IMR-90 (cell line): Measurements from ENCODE around the gene FARS2. TPM values are rescaled to one million over a fixed set of nuclear protein-coding genes. Genes with fewer than 3 reads are reported as not detected.

Experiments used
- ATAC-seq: fragments of 200-7000 bp; cut with Tn5 transposase; 2 replicates; pipeline ENCODE4 v1.9.1; 2020; ENCODE audit warnings: low read depth, mild to moderate bottlenecking, moderate library complexity
- BruUV-seq: library from RNA; stranded (reverse); fragments of 400-500 nt; replicated peaks from 2 replicates; lab custom pipeline; 2021; lab: Mats Ljungman, UMichigan
- CTCF ChIA-PET: fragments of 300-600 bp; formaldehyde crosslinking; extraction: SDS; loops from one replicate; lab custom pipeline; 2021; ENCODE audit warnings: antibody characterized with exemption; lab: Yijun Ruan, JAX
- POLR2A ChIA-PET: fragments of 300-600 bp; sonication (Branson Sonifier 250); formaldehyde crosslinking; loops from one replicate; lab custom pipeline; 2022; ENCODE audit warnings: antibody characterized with exemption; ENCODE audit not compliant: unreplicated experiment; lab: Charles Lee
- DNase-seq: peaks from one replicate; pipeline ENCODE4 v3.0.0; 2013
- H2AFZ ChIP-seq: replicated peaks from 2 replicates; pipeline ENCODE3; 2013; ENCODE audit warnings: low read length, mild to moderate bottlenecking; ENCODE audit not compliant: poor library complexity
- H2AK5ac ChIP-seq: 2 replicates; pipeline ENCODE4 v1.6.1; 2013; ENCODE audit warnings: low read depth, low read length, inconsistent platforms
- H2AK9ac ChIP-seq: replicated peaks from 2 replicates; pipeline ENCODE3; 2013; ENCODE audit warnings: mild to moderate bottlenecking, low read depth, low read length, moderate library complexity; ENCODE audit not compliant: poor library complexity
- H2BK120ac ChIP-seq: 2 replicates; pipeline ENCODE4 v1.6.1; 2013; ENCODE audit warnings: low read depth, low read length, inconsistent platforms
- H2BK15ac ChIP-seq: 3 replicates; pipeline ENCODE4 v1.6.1; 2013; ENCODE audit warnings: low read depth, low read length, inconsistent platforms
- H2BK20ac ChIP-seq: 2 replicates; pipeline ENCODE4 v1.6.1; 2013; ENCODE audit warnings: low read depth, mild to moderate bottlenecking, inconsistent platforms, low read length, moderate library complexity
- H2BK5ac ChIP-seq: 2 replicates; pipeline ENCODE4 v1.6.1; 2013; ENCODE audit warnings: mild to moderate bottlenecking, low read depth, low read length, inconsistent platforms; ENCODE audit not compliant: poor library complexity, severe bottlenecking
- H3K14ac ChIP-seq: replicated peaks from 2 replicates; pipeline ENCODE4 v1.6.1; 2013; ENCODE audit warnings: low read depth, low read length, inconsistent platforms
- H3K18ac ChIP-seq: 2 replicates; pipeline ENCODE4 v1.6.1; 2013; ENCODE audit warnings: low read depth, low read length, control low read depth
- H3K23ac ChIP-seq: 2 replicates; pipeline ENCODE4 v1.6.1; 2013; ENCODE audit warnings: low read depth, low read length, inconsistent platforms
- H3K27ac ChIP-seq: 2 replicates; pipeline ENCODE4 v1.5.1; 2013; ENCODE audit warnings: mild to moderate bottlenecking, control low read depth, low read length; ENCODE audit not compliant: insufficient read depth
- H3K27me3 ChIP-seq: 2 replicates; pipeline ENCODE4 v1.6.1; 2013; ENCODE audit warnings: low read length; ENCODE audit not compliant: control insufficient read depth, insufficient read depth
- H3K36me3 ChIP-seq: 2 replicates; pipeline ENCODE4 v1.6.1; 2013; ENCODE audit warnings: low read length, mixed read lengths; ENCODE audit not compliant: control insufficient read depth, insufficient read depth
- H3K4ac ChIP-seq: 2 replicates; pipeline ENCODE4 v1.6.1; 2013; ENCODE audit warnings: low read depth, low read length, inconsistent platforms
- H3K4me1 ChIP-seq: 2 replicates; pipeline ENCODE4 v1.6.1; 2013; ENCODE audit warnings: low read length, mixed read lengths; ENCODE audit not compliant: control insufficient read depth, insufficient read depth
- H3K4me2 ChIP-seq: 2 replicates; pipeline ENCODE4 v1.6.1; 2013; ENCODE audit warnings: low read depth, mild to moderate bottlenecking, control low read depth, low read length, moderate library complexity
- H3K4me3 ChIP-seq: 2 replicates; pipeline ENCODE4 v1.5.1; 2013; ENCODE audit warnings: low read depth, mild to moderate bottlenecking, control low read depth, low read length, moderate library complexity; ENCODE audit not compliant: insufficient read depth
- H3K56ac ChIP-seq: 2 replicates; pipeline ENCODE4 v1.6.1; 2013; ENCODE audit warnings: low read length, inconsistent platforms; ENCODE audit not compliant: insufficient read depth; ENCODE audit errors: extremely low read depth
- H3K79me1 ChIP-seq, 2 experiments: 2 replicates each; pipeline ENCODE4 v1.6.1; 2013; ENCODE audit warnings: low read length in 2 of 2, inconsistent platforms in 1 of 2, low read depth in 1 of 2
- H3K9ac ChIP-seq: 2 replicates; pipeline ENCODE4 v1.6.1; 2013; ENCODE audit warnings: low read depth, low read length, control low read depth
- H3K9me1 ChIP-seq: 2 replicates; pipeline ENCODE4 v1.6.1; 2013; ENCODE audit warnings: low read length, inconsistent platforms; ENCODE audit not compliant: insufficient read depth
- H3K9me3 ChIP-seq: 2 replicates; pipeline ENCODE4 v1.6.1; 2013; ENCODE audit warnings: low read length; ENCODE audit not compliant: control insufficient read depth, insufficient read depth
- H4K20me1 ChIP-seq: 2 replicates; pipeline ENCODE4 v1.6.1; 2013; ENCODE audit warnings: low read length, inconsistent platforms; ENCODE audit not compliant: insufficient read depth
- H4K5ac ChIP-seq: 2 replicates; pipeline ENCODE4 v1.6.1; 2013; ENCODE audit warnings: mild to moderate bottlenecking, low read depth, low read length, control low read depth
- H4K8ac ChIP-seq, 2 experiments: 2 replicates each; pipeline ENCODE4 v1.6.1; 2013; ENCODE audit warnings: low read depth in 2 of 2, low read length in 2 of 2, control low read depth in 1 of 2, inconsistent platforms in 1 of 2
- H4K91ac ChIP-seq: 2 replicates; pipeline ENCODE4 v1.6.1; 2013; ENCODE audit warnings: low read depth, low read length, inconsistent platforms; ENCODE audit not compliant: insufficient read depth
- FOS ChIP-seq: fragments of 150-350 bp; IDR thresholded peaks from 2 replicates; pipeline ENCODE4 v1.6.1; 2016; ENCODE audit warnings: low read depth, low read length
- MXI1 ChIP-seq: IDR thresholded peaks from 2 replicates; pipeline ENCODE4 v1.6.1; 2012; ENCODE audit warnings: low read depth, mild to moderate bottlenecking, low read length, moderate library complexity, borderline replicate concordance
- WGBS, 2 experiments: methylation state at CpG; one replicate each; pipeline versions ENCODE4 v1.1.5 to v1.1.7; 2013; ENCODE audit warnings: missing lambda C conversion rate in 2 of 2; ENCODE audit not compliant: insufficient read length in 1 of 2; ENCODE audit errors: extremely low coverage in 2 of 2; 5-methylcytosine and 5-hydroxymethylcytosine counted together
- dilution Hi-C: fragments of 300-500 bp; cut with HindIII; formaldehyde crosslinking; loops from one replicate; pipeline ENCODE4 v1.14.3; 2018; ENCODE audit warnings: low sequenced_read_pairs; ENCODE audit not compliant: unreplicated experiment
- in situ Hi-C: fragments of 300-500 bp; cut with MboI; formaldehyde crosslinking; loops from 3 replicates; pipeline ENCODE4 v1.14.3; 2019; ENCODE audit warnings: low sequenced_read_pairs, inconsistent platforms, mixed read lengths
- intact Hi-C: fragments of 100-400 bp; cut with micrococcal nuclease; formaldehyde crosslinking; loops from 2 replicates; pipeline ENCODE4 v1.10.0; 2022
- polyA plus RNA-seq, 3 experiments: library from polyadenylated mRNA; depleted of rRNA; stranded (reverse); fragments of >200 nt; gene quantifications; 2 replicates each; pipeline ENCODE4 v1.2.3, GENCODE V29; 2012; ENCODE audit warnings: low replicate concordance in 1 of 3
- total RNA-seq: library from RNA; depleted of rRNA; stranded (reverse); fragments of >200 nt; gene quantifications from 2 replicates; pipeline ENCODE4 v1.2.3, GENCODE V29; 2012

Gene FARS2
- total and polyA plus RNA-seq, 2 of the 4 experiments (the other 2 are of a cell fraction), result 12.1 to 28.9 TPM

GRCh38 chr6:5261545-5262109 is 314 bp downstream of the FARS2 start (continued):
- TF ChIP-seq MXI1, result no peak

DNA sequence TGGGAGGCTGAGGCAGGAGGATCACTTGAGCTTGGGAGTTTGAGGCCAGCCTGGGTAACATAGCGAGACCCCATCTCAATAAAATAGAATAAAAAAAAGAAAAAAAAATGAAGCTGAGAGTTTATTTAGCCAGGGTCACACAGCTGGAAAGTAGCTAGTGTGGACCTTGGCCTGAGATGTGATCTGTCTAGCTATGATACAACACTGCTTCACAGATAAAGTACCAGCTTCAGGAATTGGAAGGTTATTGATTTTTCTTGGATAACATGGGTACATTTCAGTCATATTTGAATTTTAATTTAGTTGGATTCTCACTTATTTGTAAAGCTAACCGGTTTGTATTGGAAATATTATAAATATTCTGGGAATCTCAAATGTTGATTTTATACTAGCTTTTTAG is 5.1 kb downstream of the FARS2 start:
- Histone ChIP-seq H3K9me3 (no peaks in the 10 kb centered on the region), H2AFZ (no peak overlapping the region), H2AK5ac (no peak overlapping the region), H2BK5ac (no peak overlapping the region), H3K4me1 (no peaks in the 10 kb centered on the region), H4K20me1 (no peaks in the 10 kb centered on the region), H3K4me2 (no peak overlapping the region), H3K9me1 (no peaks in the 10 kb centered on the region), H3K23ac (no peak overlapping the region), H4K8ac (no peak overlapping the region), H3K14ac (no peak overlapping the region), H3K79me1 (peaks cover 21 to 38% of the 10 kb centered on the region in 2 experiments; a peak in 3 of 4 replicates), H4K91ac (no peak overlapping the region), H3K27me3 (no peaks in the 10 kb centered on the region), H3K18ac (no peak overlapping the region), H4K5ac (no peak overlapping the region), H3K4me3 (no peak overlapping the region), H3K36me3 (no peaks in the 10 kb centered on the region), H3K56ac (no peak overlapping the region), H3K27ac (no peak overlapping the region), H2BK120ac (no peak overlapping the region), H2BK20ac (no peak overlapping the region), H3K4ac (no peak overlapping the region), H2AK9ac (no peak overlapping the region), H2BK15ac (no peak overlapping the region), H3K9ac (no peak overlapping the region)
- WGBS, 2 experiments, result no CpG with 5 or more reads among the region's 2 CpGs
- ChIA-PET CTCF (interaction anchor here (0.5 to 1.7 kb wide), 4 partner anchors 29 to 1907 kb away, joined by 3 to 4 read pairs (median 4); no protein-coding TSS in a partner anchor), POLR2A (no interaction called here)
- intact Hi-C loops (no loop called here), in situ Hi-C loops (no loop called here), dilution Hi-C loops (no loop called here)
- no peak for TF ChIP-seq FOS
- ATAC-seq (no peak), DNase-seq (no peak)
- no TSS peak for BruUV-seq
